Bronchial epithelial cell (primary cell): ENCODE data around the gene TWF2. TPM values are rescaled to one million over a fixed set of nuclear protein-coding genes. Genes with fewer than 3 reads are reported as not detected.
A peak's percentile ranks its signal among the peaks of the same experiment; 100 is the strongest.

Source experiments
- DNase-seq: peaks from one replicate; pipeline ENCODE4 v3.0.0-alpha.2; 2010; ENCODE audit warnings: low read depth
- FAIRE-seq: peaks from 2 replicates; lab custom pipeline; 2011; peaks lifted over from hg19 to GRCh38; lab: Jason Lieb, UNC
- H3K27me3 ChIP-seq: 2 replicates; pipeline ENCODE4 v1.5.1; 2011; ENCODE audit warnings: low read length; ENCODE audit not compliant: control insufficient read depth, insufficient read depth
- H3K36me3 ChIP-seq: 2 replicates; pipeline ENCODE4 v1.5.1; 2011; ENCODE audit warnings: low read length; ENCODE audit not compliant: control insufficient read depth, insufficient read depth
- H3K4me3 ChIP-seq: 2 replicates; pipeline ENCODE4 v1.5.1; 2011; ENCODE audit warnings: mild to moderate bottlenecking, low read depth, low read length, control low read depth
- total RNA-seq: library from RNA; depleted of rRNA; stranded (reverse); fragments of >200 nt; gene quantifications from 2 replicates; pipeline ENCODE4 v1.2.1, GENCODE V29; 2014
- TF ChIP-seq, protein P1 (sequence below): IDR thresholded peaks from 2 replicates; pipeline ENCODE4 v1.5.1; 2011; ENCODE audit warnings: mild to moderate bottlenecking, moderate library complexity, low read length, control low read depth, inconsistent platforms; ENCODE audit not compliant: insufficient read depth, severe bottlenecking

TWF2 gene
- total RNA-seq, 1 donor from 2014 or later = 57.7 TPM

DNA sequence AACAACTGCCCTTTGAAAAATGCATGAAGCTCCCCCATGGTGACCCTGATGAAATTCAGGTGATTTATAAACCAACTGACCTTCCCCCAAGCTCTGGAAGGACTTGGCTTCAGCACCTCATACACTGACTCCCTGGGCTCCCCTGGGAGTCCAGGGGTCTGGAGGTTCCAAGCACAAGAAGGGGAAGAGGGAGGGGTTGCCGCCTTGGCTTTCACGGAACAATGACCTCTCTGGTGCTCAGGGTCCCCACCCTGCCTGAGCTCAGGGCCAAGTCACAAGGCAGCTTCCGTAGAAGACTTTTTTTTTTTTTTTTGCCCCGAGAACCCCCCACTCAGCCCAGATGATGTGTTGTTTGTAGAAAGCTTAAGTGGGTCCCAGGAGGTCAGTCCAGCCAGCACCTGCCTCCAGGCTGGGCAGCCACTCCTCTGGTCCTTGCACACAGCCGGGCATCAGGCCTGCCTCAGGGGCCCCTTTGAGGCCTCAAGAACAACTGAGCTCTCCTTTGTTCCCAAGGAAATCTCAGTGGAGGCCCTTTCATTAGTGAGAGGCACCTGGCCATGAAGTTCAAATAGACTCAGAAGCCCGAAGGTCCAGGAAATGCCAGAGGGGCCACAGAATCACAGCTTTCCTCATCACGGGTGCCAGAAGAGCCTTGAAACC is 55.0 kb downstream of the TWF2 start:
- no peaks in the 10 kb centered on the region for H3K36me3 ChIP-seq
- DNase-seq = no peak
- no peak overlapping the region for H3K4me3 ChIP-seq
- TF ChIP-seq, protein P1, sequence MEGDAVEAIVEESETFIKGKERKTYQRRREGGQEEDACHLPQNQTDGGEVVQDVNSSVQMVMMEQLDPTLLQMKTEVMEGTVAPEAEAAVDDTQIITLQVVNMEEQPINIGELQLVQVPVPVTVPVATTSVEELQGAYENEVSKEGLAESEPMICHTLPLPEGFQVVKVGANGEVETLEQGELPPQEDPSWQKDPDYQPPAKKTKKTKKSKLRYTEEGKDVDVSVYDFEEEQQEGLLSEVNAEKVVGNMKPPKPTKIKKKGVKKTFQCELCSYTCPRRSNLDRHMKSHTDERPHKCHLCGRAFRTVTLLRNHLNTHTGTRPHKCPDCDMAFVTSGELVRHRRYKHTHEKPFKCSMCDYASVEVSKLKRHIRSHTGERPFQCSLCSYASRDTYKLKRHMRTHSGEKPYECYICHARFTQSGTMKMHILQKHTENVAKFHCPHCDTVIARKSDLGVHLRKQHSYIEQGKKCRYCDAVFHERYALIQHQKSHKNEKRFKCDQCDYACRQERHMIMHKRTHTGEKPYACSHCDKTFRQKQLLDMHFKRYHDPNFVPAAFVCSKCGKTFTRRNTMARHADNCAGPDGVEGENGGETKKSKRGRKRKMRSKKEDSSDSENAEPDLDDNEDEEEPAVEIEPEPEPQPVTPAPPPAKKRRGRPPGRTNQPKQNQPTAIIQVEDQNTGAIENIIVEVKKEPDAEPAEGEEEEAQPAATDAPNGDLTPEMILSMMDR = no peak
- no peak for FAIRE-seq
- H3K27me3 ChIP-seq = peaks cover under 1% of the 10 kb centered on the region

DNA sequence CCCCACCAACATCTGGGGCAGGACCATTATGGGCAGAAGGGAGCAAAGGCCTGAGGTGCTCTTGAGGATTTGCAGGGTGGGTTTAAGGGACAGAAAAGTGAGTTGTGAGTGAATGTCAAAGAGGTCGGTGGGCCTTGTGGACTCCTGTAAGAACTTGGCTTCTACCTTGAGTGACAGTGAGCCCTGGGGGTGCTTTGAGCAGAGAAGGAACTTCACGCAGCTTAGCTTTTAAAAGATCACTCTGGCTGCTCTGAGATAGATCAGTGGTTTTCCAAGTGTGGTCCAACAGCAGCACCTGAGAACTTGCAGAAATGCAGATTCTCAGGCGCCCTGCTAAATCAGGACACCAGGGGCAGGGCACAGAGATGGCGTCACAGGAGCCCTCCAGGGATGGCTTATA is 56.3 kb downstream of the TWF2 start:
- FAIRE-seq = no peak
- Histone ChIP-seq H3K27me3 (peaks cover 8% of the 10 kb centered on the region), H3K36me3 (no peaks in the 10 kb centered on the region), H3K4me3 (no peak overlapping the region)
- DNase-seq = no peak
- TF ChIP-seq, protein P1 = no peak

- Histone ChIP-seq H3K36me3 (no peaks in the 10 kb centered on the region), H3K4me3 (no peak overlapping the region), H3K27me3 (peaks cover 8% of the 10 kb centered on the region)
- DNase-seq = no peak
- no peak for FAIRE-seq
- TF ChIP-seq, protein P1 = no peak
Observed at GRCh38 chr3:52182196-52182595, 56.8 kb downstream of the TWF2 start.

DNA sequence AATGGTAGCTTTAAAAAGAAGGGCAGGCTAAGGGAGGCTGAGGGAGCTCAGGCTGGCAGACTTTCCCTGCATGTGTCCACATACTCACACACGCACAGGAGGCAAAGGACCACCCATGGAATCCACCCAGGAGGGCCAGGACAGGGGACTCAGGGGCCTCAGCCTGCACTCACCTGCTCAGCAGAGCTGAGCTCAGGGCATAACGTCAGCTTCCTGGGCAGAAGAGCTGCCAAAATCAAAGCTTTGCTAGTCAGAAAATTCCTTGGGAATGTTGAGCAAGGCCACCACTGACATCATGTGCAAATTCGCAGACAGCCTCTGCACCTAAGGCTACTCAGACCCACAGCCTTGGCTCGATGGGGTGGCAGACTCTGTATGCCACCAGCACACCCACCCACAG is 57.4 kb downstream of the TWF2 start:
- Histone ChIP-seq H3K4me3 (no peak overlapping the region), H3K27me3 (peaks cover 8% of the 10 kb centered on the region), H3K36me3 (no peaks in the 10 kb centered on the region)
- DNase-seq (peak; percentile 70), FAIRE-seq (no peak)
- TF ChIP-seq, protein P1 = no peak

Other genes with a start within 250 kb of the TWF2 start
- gene RPL29, start 243.3 kb downstream of the TWF2 start, total RNA-seq = 1,196 and 1,940 TPM in 2 replicates
- 38.2 and 42.4 TPM in 2 replicates for gene DUSP7, start 182.6 kb downstream of the TWF2 start, total RNA-seq
- gene POC1A, start 84.7 kb downstream of the TWF2 start, total RNA-seq = 1.8 and 3.3 TPM in 2 replicates
- 32.1 and 66.7 TPM in 2 replicates for gene ALAS1, start 41.0 kb downstream of the TWF2 start, total RNA-seq
- not detected in 2 replicates for gene TLR9, start 13.5 kb downstream of the TWF2 start, total RNA-seq
- gene PPM1M, start 6.6 kb upstream of the TWF2 start, total RNA-seq = 2.0 and 2.6 TPM in 2 replicates
- gene WDR82, start 39.5 kb upstream of the TWF2 start, total RNA-seq = 61.3 and 67.7 TPM in 2 replicates
- gene GLYCTK, start 48.7 kb upstream of the TWF2 start, total RNA-seq = 9.2 and 10.8 TPM in 2 replicates
- gene DNAH1, start 77.2 kb upstream of the TWF2 start, total RNA-seq = 0.79 and 1.2 TPM in 2 replicates
- 54.2 and 70.0 TPM in 2 replicates for gene BAP1, start 170.8 kb upstream of the TWF2 start, total RNA-seq
- 5.3 and 9.0 TPM in 2 replicates for gene PHF7, start 171.5 kb upstream of the TWF2 start, total RNA-seq
- gene SEMA3G, start 205.9 kb upstream of the TWF2 start, total RNA-seq = under 0.01 and 0.13 TPM in 2 replicates
- 0.26 and 1.2 TPM in 2 replicates for gene TNNC1, start 214.9 kb upstream of the TWF2 start, total RNA-seq
- gene NISCH, start 216.4 kb upstream of the TWF2 start, total RNA-seq = 30.5 and 42.9 TPM in 2 replicates